GM21786 (cell line): ENCODE data around the gene TBX2.

Source experiments
- ATAC-seq: cut with Tn5 transposase; IDR thresholded peaks from one replicate; pipeline ENCODE4 v1.9.1; 2021; ENCODE audit not compliant: unreplicated experiment

TBX2 gene

DNA sequence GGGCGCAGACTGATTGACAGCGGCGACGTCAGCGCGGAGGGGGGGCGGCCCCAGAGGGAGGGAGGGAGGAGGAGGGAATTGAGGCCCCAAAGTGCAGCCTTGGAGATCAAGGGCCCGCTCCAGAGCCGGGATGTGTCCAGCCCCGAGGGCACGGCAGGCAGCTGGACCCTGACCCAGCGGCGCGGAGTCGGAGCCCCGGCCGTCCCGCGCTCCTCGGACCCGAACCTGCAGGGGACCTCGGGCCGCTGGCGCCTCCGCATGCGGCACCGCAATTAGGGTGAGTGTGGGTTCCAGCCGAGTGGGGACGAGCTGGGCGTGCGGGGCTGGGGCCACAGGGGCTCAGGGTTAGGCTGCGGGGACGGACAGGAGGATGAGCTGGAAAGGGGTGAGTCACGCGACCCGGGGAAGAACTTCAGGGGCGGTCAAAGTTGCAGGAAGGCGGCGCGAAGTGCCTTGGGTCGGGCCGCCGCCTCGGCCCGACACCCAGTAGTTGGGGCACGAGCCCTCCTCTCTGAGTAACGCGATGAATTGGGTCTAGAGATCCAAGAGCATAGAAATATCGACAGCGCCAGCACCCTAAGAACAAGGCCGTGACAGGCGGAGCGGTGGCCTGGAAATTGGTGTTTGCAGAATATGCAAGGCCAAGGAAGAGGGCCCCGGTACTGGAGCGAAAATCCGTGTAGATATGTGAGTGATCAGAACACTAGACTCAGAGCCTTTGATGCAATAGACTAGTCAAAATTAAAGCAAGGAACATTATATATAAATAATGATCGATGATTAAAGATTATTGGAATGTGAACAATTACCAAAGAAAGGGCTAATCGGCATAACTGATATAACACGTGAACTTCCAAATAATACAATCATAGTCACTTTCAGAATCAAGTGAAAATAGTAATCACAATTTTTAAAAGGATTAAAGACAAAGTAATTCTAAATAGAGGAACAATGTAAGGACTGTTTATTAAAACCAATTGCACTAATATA, 53.0 kb downstream of the TBX2 start, which contains the start of gene TBX4:
TBX4 (plus strand) TSS at position 122 of the 990 bp plus-strand sequence. CDS start 4,069 bp downstream, outside the sequence.
- no peak for ATAC-seq

DNA sequence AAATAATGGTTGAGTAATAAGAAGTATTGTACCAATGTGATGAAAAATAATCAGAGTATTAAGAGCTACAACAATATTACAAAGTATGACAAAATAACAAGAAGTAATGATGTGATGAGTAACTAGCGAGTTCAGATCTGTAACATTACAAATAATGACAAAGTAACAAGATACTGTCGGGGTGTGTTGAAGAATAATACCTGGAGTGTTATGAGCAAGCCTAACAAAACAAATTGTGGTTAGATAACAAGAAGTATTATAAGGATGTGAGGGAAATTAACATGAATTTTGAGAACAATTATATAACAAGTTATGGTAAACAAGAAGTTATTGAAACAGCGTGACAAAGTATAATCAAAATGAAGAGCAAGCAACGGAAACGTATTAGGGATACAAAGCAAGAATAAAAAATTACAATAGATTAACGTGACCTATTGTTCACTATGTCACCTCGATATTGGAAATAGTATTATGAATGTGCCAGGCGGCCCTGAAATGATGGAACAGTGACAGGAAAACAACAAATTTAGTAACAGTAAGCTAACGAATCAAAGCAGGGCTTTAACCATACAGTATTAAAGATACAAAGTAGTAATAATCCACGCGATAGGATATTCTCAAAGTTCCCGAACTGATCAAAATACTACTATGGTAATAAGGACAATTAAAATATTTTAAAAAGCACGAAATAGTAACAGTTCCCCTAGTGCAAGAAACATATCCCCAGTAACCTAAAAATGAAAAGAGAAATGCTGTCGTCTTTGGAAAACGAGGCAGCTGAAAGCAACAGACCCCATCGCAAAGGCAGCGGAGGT, 54.1 kb downstream of the TBX2 start:
- no peak for ATAC-seq

DNA sequence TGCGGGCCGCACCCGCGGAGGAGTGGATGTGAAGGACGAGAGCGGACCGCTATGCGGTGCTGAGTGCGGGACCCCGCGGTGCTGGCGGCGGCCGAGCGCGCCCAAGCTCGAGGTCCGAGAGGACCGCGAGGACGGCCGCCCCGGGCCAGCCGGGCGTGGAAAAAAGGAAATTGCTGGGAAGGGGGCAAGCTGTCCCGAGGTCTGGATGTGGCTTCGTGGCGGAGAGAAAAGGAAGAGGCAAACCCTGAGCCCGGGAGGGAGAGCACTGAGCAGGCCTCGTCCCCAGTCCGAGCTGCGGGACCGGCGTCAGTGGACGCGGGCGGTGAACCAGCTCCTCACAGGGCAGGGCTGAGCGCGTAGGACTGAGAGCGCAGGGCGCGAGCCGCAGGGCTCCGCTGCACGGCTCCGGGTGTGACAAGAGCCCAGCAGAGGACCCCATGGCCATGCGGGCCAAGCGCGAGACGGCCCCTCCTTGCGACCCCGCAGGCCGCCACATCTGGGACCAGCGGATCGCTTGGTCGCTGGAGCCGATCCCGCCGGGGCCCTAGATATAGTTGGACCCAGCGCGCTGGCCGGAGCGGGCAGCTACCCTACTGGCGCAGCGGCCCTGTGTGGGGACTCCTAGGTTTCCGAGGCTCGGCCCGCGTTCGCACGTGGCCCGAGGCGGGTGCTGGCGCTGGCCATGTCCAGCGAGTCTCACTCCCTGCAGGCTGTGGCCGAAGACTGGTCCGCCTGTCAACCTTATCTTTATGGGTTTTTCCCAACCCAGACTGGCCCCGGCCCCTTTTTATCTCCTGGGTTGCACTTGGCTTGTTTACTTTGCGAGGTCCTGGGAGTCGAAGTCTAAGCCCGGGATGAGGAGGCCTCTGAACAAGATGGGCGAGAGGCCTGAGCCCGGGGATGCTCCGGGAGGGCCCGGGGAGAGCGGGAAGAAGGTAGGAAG, 55.0 kb downstream of the TBX2 start:
- no peak for ATAC-seq

DNA sequence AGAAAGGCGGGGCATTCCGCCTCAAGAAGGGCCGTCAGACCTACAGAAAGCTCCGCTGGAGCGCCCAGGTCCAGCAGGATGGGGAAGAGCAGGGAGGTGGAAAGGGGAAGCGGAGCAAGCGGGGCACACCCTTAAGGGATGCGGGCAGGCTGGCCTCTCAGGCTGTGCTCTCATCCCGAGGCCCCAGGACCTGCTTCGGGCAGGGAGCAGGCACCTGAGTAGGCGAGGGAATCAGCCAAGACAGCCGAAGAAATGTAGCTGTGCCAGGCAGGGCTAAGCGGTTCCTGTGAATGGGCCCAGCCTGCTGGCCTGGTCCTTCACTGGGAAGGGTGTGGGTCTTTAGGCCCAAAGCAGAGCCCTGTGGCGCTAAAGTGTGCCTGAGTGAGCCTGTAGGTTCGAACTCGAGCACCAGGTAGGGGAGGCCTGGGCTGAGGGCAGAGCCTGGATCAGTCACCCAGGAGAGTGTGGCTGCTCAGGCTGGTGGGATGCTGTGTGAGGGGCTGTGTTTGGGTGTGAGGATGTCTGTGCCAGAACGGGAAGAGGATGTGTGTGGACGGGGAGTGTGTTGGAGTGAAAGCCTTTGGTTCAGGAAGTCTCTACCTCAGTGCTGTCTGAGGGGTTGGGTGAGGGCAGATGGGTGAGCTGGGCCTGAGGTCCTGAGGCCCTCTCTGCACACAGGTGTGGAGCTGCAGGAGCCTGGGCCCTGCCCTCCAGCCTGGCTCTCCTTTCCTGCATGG, 55.8 kb downstream of the TBX2 start:
- no peak for ATAC-seq

DNA sequence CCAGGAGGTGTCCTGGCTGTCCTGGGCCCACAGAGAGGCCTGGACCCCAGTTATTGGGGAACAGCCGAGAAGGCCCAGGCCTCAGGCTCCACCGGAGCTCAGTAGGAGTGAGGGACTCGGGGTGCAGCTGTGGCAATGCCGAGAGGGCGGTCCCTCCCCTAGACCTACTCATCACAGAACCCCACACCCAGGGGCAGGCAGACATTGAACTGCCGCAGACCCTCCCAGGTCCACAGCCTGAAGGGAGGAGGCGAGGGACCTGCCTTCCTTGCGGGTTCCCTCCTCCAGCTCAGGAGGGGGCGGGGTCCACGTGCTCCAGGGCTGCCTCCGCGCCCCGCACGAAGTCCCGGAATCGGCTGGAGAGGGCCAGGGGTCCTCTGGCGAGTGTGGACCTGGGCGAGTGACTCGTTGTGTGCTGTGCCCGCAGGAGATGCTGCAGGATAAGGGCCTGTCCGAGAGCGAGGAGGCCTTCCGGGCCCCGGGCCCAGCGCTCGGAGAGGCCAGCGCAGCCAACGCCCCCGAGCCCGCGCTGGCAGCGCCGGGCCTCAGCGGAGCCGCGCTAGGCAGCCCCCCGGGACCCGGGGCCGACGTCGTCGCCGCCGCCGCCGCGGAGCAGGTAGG, 56.5 kb downstream of the TBX2 start:
- no peak for ATAC-seq

DNA sequence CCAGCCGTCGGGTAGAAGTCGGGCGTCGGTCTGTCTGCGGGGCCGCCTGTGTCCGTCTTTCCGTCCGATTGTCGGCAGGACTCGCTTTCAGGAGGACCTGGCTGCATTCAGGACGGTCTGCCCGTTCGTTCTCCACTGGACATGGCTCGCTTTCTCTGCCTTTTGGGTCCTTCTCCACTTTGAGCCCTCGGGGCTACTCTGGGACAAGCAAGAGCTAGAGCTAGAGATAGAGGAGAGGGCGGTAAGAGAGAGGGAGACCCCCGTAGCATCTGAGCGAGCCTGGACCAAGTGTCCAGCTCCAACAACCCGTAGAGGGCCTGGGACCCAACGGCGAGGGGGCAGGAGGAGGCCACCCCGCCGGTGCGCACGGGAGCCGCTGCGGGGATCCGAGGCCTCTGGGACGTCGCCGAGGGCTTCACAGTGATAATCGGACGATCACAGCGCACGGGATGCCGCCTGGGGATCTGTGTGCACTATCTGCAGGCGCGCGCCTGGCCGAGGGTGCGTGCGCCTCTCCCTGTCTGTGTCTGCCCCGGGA, 57.1 kb downstream of the TBX2 start:
- no peak for ATAC-seq

DNA sequence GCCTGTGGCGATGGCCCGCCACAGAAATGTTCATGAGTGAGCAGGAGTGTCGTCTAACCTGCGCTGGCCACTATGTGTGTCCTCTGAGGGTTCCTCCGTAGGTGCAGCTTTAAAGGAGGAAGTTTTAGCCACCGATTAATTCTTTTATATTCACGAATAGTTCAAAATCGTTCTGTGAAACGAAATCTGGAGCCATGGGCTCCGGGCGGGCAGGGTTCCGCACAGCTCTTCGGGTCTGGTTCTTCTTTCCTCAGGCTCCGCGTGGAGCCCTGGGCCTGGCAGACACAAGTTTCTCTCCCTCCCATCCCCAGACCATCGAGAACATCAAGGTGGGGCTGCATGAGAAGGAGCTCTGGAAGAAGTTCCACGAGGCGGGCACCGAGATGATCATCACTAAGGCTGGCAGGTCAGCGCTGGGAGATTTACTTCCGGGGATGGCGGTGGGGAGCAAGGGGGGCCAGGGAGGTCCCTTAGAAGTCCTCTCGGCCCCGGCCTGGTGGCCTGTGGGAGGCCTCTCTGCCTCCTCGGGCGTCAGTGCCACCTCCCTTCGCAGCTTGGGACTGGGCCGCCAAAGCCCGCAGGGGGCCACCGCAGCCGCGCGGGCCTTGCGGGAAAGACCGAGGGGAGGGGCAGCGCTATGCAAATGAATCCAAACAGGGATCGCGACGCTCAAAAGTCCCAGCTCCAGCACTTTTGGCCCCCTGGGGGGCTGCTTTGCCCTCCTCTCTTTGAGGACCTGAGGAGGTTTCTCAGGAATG, 57.8 kb downstream of the TBX2 start:
- no peak for ATAC-seq

DNA sequence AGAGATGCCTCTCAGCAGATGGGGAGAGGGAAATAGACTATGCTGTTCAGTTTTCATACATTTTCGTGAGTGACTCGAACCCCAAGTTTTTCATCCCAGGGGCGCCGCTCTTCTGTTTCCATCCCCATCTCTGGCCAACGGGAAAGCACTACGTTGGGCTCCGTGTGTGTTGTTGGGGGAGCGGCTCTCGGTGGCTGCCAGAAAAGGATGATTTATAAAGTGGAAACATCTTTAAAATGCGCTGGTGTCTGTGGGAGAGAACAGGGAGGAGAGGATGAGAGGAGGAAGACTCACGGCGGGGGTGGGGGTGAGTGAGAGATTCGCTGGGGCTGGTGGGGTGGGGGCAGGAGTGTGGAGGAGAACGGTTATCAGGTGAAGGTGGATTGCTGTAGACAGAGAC, 58.4 kb downstream of the TBX2 start:
- ATAC-seq, result no peak

DNA sequence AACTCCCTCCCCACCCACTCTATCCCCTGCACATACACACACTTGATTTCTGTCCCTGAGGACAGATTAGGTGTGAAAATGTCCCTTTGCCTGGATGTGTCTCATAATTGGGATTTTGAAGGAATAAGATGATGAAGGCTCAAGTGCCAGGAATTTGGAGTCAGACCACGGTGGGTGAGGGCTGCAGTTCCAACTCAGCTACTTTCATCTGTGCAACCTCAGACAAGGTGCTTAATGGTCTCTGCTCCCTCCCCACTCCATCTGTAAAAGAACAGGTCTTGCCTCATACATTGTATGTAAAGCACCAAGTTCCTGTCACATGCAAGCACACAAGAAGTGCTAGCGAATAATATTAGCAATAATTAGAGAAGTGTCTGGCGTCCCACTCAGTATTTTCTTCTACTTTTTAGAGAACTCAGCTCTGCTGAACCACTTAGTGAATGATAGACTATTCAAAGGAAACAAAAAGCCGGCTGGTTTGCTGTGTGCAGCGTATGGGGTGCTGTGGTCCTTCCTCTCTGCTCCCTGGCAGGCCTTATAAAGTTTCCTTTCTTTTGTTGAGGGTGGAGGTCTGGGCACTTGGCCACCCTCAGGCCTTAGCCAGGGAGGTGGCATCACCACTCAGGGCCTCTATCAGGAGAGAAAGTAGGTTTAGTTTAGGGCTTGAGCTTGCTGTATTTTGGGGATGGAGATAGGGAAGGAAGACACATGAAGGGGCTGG, 58.9 kb downstream of the TBX2 start:
- no peak for ATAC-seq
